ENCODE results near the gene NXNL1.

The NXNL1 gene

DNA sequence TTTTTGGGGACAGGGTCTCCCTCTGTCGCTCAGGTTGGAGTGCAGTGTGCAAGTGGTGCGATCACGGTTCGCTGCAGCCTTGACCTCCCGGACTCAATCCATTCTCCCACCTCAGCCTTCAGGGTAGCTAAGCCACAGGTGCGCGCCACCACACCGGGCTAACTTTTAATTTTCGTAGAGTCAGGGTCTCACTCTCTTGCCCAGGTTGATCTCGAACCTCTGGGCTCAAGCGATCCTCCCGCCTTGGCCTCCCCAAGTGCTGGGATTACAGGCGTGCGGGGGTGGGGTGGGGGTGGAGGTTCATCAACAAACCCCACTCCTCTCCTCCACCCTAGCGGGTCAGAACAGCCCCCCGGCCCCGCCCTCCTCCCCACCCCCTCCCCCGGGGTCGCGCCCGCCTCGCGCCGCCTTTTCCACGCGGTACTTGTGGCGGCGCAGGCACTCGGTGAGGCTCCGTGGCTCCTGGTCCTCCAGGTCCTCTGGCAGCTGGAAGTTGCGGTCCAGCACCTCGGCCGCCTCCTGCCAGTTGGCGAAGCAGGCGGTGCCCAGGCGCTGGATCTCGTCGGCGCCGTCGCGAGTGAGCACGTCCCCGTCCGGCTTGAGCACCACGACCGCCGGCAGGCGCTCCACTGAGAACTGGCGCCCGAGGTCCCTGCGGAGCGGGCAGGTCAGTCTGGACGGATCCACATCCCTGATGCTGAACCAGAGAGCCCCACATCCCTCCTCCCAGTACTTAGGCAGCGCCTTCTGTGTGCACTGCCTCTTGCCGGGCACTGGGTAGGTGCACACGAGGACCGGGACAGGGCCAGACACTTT is 5.2 kb downstream of the NXNL1 start:
- no peak for DNase-seq (ENCODE audit: low read depth)

DNA sequence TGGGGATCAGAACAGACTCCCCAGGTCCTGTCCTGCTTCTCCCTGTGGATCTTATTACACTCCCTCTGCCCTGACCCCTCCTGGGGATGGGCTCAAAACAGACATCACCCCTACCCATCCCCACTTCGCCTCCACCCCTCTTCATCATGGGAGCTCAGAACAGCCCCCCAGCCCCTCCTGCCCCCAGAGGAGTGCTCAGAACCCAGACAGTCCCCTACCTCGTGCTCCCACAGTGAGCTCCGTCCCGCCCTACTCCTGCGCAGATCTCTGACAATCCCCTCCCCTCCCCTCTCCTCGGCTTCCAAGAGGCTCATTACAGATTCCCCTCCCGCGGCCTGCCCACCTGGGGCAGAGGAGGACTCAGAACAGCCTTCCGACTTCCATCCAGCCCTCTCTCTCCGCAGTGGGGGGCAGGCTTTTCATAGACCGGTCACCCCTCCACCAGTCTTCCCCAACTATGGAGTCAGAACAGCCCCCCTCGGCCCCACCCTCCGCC is 6.1 kb downstream of the NXNL1 start:
- DNase-seq (ENCODE audit: low read depth): no peak

DNA sequence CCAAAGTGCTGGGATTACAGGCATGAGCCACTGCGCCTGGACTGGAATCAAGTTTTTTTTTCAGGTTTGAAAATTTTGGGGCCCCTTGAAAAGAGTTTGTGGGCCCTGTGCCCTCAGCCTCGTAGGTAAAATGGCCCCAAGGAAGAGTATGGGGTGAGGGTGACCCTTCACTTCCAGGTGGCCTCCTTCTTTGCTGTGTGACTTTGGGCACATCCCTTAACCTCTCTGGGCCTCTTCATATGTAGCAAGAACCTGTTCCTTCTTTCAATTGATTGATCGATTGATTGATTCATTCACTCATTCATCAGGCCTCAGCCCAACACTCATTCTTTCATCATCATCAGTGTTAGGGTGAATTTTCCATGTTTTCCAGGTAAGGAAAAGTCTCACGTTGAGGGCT is 8.9 kb downstream of the NXNL1 start:
- no peak for DNase-seq (ENCODE audit: low read depth)

DNA sequence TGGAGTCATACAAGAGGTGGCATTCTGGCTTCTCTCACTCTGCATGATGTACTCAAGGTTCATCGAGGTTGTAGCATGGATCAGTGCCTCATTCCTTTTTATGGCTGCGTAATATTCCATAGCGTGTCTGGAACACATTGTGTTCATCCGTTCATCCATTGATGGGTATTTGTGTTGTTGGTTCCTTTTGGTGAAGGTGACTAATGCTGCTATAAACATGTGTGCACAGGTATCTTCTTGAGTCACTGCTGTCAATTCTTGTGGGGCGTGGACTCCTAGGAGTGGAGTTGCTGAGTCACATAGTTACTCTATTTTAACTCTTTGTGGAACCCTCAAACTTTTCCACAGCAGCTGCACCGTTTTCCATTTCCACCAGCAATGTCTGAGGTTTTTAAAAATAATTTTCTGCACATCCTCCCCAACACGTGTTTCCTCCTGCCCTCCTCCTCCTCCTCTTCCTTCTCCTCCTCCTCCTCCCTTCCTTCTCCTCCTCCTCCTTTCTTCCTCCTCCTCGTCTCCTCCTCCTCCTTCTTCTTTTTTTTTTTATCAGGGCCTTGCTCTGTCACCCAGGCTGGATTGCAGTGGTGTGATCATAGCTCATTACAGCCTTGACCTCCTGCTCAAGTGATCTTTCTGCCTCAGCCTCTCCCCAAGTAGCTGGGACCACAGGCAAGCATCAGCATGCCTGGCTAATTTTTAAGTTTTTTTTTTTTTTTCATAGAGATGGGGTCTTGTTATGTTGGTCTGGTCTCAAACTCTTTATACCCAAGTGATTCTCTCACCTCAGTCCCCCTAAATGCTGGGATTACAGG is 10.3 kb downstream of the NXNL1 start:
- DNase-seq (ENCODE audit: low read depth): no peak

DNA sequence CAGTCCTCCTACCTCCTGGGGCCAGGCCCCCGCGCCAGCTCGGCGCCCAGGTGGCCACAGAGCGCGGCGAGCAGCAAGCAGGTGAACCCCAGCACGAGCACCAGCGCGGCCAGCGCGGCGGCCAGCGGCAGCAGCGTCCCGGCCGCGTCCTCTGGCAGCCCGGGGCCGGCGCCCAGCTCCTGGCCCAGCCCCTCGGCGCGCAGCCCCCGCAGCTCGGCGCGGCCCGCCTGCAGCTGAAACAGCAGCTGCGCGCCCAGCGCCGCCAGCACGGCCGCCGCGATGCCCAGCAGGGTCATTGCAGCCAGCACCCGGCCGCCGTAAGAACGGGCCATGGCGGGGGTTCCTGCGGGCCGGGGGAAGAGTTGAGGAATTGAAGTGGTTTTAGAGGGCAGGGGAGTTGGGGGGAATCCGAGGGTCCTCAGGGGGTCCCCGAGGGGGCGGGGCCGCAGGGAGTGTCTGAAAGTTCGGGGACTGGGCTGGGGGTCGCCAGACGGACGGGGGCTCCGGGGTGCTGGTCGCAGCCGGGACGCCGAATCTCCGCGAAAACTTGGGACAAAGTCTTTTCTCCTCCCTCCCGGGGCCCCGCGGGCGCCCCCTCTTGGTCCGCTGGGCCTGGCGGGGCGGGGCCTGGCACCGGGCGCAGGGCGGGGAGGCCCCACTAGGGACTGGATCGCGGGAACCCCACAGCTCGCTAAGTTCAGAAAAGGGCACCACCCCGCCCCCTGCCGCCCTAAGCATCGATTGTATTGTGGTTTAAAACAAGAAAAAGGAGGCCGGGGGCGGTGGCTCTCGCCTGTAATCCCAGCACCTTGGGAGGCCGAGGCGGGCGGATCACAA is 12.4 kb downstream of the NXNL1 start, which contains the start of gene TMEM221:
TMEM221 (minus strand) TSS at position 538 of the 837 bp plus-strand sequence; CDS start at position 332, 206 bp downstream.
- no peak for DNase-seq (ENCODE audit: low read depth)

DNA sequence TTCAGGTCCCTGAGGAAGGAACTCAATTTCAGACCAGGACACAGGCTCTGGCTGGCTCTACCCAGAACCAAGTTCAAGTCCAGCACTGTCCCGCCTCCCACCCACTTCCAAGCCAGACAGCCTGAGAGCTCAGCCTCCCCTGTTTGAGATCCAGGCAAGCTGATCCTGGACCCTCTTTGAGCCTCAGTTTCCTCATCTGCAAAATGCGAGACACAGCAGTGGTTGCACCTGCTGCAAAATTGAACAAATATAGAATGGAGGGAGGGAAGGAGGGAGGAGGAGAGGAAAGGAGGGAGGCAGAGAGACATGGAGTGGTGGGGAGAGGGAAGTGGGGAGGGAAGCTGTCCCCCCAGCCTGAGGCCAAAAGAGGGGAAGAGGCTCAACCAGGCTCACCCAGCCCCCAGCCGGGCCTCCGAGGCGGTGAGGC is 13.0 kb downstream of the NXNL1 start:
- no peak for DNase-seq (ENCODE audit: low read depth)

DNA sequence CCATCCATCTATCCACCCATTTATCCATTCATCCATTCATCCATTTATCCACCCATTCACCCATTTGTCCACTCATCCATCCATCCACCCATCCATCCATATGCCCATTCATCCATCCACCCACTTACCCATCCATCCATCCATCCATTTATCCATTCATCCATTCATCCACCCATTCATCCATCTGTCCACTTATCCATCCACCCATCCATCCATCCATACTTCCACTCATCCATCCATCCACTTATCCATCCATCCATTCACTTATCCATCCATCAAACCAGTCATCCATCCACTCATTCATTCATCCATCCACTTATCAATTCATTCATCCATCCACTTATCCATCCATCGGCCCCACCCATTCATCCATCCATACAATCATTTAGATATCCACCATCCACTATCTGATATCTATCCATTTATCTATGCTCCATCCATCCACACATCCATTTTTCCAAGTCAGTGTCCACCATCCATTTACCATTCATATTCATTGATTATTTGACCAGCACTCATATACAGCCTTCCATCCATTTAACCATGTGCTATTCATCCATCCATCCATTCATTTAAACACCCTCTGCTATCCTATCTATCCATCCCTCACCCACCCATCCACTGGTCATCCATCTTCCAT is 15.1 kb downstream of the NXNL1 start:
- DNase-seq (ENCODE audit: low read depth): no peak

DNA sequence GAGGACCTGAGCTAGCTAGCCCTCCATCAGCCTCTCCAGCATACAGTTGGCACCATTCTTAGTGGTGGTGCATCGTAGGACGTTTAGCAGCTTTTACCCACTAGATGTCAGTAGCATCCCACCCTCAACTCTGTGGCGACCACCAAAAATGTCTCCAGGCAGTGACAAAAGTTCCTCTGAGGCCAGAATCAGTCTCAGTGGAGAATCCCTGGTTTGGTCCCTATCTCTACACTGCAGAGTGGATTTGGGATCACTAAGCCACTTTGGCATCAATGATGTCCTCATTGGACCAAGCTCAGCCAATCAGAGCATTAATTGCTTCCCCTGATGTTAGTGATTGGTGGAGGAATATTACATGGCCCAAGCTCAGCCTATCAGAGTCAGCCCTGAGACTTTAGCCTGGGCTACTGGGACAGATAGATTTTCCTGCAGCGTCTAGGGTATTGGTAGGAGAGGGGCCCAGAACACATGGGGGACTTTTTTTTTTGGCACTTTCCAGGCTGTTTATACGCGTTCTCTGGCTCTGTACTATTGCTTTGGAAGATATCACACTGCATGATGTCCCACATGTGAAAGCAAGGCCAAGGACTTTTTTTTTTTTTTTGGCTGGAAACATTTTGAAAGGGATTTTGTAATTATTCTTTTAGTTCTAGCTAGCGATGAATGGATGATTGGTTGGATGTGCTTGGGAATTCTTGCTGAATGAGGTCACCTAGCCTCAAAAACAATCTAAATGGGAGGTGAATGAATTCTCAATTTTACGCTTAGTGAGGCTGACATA is 19.3 kb downstream of the NXNL1 start:
- no peak for DNase-seq (ENCODE audit: low read depth)

DNA sequence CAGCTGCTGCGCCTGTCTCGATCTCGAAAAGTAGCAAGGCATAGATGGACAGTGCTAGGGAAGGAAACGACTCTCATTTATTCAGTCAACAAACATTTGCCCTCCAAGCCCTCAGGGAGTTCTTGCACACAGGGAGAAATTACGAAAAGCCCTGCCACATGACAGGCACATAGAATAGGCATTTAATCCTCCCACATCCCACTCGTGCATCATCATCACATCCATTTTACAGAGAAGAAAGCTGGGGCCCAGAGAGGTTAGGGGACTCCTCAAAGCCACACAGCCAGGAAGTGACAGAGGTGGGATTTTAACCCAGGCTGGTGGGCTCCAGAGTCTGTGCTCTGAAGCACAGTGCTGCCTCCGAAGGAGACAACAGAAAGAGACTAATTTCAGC is 23.9 kb downstream of the NXNL1 start:
- no peak for DNase-seq (ENCODE audit: low read depth)

DNA sequence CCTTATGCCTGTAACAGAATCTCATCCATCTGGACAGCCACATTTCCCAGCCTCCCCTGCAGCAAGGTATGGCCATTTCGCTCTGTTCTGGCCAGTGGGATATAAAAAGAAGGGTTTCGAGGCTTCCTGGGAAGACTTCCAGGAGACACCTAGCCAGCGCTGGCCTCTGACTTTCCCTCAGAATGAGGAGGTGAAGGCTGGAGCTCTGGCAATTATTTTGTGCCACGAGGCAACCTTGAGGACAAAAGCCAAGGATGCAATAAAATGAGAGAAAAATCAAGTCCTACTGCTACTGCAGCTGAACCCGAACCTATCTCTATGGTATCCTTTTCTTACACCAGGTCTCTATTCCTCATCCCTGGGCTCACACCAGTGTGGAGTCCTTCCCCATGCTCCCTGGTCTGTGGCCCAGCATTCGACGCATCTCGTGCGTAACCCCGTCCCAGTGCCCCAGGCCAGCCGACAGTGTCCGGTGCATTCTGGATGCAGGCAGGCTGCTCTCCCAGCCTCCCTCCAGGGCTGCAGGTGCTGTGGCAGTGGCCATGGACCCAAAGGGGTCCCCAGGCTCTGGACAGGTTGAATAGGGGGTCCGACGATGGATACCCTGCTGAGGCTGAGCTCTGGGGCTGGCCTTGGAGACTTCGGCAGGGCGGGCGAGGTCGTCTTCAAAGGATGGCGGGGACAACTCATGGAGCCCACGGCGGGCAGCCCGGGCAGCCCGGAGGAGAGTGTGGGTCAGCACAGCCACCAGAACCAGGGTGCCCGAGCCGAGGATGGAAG is 24.4 kb downstream of the NXNL1 start:
- no peak for DNase-seq (ENCODE audit: low read depth)

DNA sequence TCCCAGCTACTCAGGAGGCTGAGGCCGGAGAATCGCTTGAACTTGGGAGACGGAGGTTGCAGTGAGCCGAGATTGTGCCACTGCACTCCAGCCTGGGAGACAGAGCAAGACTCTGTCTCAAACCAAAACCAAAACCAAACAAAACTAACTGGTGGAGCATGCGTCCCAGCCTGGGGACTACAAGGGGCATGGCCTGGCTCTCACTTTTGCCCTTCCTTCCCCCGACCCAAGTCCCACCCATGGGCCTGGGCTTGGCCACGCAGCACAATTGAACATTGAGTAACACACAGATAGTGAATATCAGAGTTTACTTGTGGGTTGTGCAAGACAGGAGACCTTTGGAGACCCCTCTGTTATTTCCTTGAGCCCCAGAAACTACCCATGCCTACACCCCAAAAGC is 25.5 kb downstream of the NXNL1 start:
- DNase-seq (ENCODE audit: low read depth): no peak

DNA sequence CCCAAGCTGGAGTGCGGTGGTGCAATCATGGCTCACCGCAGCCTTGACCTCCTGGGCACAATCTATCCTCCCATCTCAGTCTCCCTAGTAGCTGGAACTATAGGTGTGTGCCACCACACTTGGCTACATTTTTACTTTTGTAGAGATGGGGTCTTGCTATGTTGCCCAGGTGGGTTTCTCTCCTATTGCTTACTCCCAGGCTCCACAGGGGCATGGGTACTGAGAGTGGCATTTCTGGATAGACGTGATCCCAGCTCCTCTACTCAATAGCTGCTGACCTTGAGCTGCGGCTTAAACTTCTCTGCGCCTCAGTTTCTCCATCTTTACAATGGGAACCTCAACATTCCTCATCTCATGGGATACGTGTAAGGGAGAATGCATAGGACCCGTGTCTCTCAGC is 29.3 kb downstream of the NXNL1 start:
- DNase-seq (ENCODE audit: low read depth): no peak

DNA sequence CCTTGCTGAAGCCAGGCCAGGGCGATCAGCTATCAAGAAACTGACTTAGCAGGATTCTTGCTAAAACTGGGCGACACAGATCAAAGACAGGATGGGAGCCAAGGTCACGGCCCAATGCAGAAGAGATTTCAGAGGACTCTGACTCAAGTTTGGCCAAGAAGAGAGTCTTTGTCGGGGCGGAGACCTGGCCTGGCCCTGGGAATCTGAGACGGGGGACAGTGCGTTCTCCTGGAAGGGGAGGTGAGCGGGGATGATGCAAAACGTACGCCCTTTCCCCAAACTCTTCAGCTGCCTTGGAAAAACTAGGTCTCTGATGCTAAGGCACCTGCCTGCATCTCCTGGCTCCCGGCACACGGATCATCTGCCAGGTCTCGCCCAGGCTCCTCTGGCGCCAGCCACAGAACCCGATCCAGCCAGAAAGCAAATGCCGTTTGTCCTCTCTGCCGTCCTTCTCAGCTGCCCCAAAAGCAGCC is 31.0 kb downstream of the NXNL1 start:
- no peak for DNase-seq (ENCODE audit: low read depth)

DNA sequence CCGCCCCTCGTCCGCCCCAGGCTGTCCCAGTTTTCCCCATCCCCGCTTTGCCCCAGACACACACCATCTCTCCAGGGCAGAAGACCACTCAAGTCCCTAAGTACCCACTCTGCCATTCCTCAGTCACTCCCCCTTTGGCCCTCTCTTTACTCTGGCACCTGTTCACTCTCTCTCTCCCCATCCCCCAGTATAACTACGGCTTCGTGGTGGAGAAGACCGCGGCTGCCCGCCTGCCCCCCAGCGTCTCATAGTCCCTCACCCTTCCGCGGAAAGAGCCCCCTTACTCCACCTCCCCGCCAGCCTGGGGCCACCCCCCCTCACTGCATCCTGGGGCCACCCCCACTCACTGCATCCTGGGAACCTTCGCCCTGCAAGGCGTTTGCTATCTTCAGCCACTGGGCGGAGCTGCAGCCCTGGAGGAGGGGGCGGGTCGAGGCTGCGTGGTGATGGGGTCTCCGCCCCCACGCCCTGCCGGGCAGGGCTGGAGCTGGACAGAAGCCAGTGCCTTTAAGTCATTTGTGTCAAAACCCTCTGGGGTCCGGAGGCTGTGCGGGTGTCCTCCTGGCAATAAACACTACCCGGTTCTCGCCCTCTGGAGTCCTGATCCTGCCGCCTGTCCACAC is 35.9 kb downstream of the NXNL1 start:
- DNase-seq (ENCODE audit: low read depth): no peak

DNA sequence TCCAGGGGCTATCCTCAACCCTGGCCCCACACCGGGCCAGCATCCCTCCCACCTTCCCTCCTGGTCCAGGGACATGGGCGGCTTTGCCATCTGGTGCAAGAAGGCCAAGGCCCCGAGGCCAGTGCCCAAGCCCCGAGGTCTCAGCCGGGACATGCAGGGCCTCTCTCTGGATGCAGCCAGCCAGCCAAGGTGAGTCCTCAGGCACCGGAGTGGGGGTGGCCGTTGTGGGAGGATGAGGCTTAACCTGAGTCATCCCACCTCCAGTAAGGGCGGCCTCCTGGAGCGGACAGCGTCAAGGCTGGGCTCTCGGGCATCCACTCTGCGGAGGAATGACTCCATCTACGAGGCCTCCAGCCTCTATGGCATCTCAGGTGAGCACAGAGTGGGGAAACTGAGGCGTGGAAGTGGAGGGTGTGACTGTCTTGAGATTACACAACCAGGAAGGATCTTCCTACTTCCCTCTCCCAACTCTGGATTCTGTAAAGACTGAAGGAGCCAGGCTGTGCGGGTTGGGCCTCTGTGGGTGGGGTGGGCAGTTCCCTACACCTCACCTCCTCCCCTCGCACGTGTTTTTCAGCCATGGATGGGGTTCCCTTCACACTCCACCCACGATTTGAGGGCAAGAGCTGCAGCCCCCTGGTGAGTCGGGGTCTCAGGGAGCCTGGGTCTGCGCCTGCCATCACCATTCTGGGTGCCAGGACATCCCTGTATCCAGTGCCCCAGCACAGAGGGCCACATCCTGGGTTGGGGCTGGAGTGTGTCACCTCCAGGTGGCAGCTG is 37.1 kb downstream of the NXNL1 start:
- DNase-seq (ENCODE audit: low read depth): no peak

DNA sequence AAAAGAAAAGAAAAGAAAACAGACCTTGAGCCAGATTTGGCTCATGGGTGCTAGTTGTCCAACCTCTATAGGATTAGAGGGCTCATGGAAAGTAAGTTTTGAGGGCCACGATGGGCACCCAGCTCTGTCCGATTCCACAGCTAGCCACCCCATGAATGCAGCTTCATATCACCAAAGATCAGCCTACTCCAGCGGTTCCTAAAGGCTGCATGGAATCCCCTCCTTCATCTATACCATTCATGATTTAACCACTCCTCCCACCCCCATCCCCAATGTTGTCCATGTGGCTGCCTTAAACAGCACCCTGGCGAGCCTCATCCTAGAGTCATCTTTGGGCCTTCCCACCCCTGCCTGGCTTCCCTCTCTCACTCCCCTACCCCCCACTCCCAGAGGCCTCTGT is 38.8 kb downstream of the NXNL1 start:
- DNase-seq (ENCODE audit: low read depth): no peak

DNA sequence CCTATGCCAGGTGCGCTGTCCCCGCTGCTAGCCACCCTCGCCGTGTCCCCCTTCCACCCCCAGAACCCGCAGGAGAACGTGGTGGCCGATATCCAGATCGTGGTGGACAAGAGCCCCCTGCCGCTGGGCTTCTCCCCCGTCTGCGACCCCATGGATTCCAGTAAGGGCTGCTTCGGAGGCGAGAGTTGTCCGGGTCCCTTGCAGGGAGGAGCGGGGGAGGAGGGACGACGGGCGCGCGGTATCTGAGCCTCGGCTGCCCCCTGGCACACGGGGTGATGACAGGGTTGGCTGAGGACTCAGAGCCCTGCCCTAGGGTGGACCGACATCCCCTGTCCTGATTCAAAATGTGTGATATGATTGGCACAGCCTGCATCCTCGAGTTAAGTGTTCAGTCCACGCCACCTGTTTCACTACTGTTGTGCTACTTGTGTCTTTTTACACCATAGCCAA is 40.2 kb downstream of the NXNL1 start:
- peak; percentile 29 for DNase-seq (ENCODE audit: low read depth)

DNA sequence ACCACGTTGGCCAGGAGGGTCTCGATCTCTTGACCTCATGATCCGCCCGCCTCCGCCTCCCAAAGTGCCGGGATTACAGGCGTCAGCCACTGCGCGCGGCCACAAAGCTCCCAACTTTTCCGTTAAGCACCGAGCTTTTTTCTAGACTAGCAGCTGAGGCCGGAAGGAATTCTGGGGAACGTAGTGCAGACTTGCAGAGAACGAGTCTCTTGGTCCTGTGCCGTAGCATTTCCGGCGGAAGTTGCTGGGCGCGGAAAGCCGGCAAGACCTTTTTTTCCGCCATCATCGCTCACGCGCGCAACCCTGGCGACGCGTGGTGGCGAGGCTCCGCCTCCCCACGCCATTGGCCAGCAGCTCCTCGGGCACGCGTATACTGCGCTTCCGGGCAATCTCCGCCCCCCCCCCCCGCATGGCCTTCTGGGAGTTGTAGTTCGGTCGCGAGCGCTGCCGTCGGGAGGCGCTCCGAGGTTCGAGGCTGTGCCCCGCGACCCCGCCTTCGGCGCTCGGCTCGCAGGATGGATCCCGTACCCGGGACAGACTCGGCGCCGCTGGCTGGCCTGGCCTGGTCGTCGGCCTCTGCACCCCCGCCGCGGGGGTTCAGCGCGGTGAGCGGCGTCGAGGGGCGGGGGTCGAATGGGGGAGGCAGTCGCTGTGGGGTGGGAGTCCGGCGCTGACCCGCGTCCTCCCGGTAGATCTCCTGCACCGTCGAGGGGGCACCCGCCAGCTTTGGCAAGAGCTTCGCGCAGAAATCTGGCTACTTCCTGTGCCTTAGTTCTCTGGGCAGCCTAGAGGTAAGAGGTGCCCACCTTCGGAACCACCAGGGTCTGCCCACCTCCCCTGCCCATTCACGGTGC is 40.9 kb downstream of the NXNL1 start, which contains the start of gene MVB12A:
MVB12A (plus strand) TSS at position 427 of the 854 bp plus-strand sequence; CDS start at position 516, 89 bp downstream.
- peak; percentile 99 for DNase-seq (ENCODE audit: low read depth)
